Subcutaneous adipose tissue (tissue), 4 donors: ENCODE measurements around the gene MKLN1. TPM values are rescaled to one million over a fixed set of nuclear protein-coding genes. Genes with fewer than 3 reads are reported as not detected.

Source experiments
- total RNA-seq, 4 donors: library from RNA; depleted of rRNA; stranded (reverse); fragments of >200 nt; gene quantifications; one replicate each; pipeline ENCODE4 v1.1.0, GENCODE V29; 2016
- TF ChIP-seq, protein P1 (sequence below): fragments of 450-650 bp; IDR thresholded peaks from one replicate; pipeline ENCODE4 v1.5.1; 2016; ENCODE audit warnings: low read depth, mild to moderate bottlenecking, control low read depth, antibody characterized with exemption, moderate library complexity

Gene MKLN1
- total RNA-seq, 4 donors from 2014 or later: 67.0 to 144 (median 89.2) TPM

DNA sequence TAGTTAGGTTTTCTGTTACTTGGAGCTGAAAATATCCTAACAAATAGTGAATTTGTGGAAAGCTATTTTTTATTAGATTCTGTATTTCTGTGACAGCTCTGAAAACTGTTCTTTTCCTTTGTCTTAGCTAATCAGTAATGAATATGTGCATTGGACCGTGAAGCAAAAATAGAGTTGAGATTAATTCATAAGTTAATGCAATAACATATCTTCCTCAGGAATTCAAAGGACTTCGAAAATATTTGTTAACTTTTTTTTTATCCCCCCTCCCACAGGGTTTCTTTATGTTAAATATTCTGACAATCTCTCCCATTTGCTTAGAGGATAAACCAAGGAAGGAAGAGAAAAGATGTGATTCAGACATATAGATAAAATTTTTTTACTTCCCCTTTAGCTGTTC, 127.3 kb downstream of the MKLN1 start:
- TF ChIP-seq, protein P1, sequence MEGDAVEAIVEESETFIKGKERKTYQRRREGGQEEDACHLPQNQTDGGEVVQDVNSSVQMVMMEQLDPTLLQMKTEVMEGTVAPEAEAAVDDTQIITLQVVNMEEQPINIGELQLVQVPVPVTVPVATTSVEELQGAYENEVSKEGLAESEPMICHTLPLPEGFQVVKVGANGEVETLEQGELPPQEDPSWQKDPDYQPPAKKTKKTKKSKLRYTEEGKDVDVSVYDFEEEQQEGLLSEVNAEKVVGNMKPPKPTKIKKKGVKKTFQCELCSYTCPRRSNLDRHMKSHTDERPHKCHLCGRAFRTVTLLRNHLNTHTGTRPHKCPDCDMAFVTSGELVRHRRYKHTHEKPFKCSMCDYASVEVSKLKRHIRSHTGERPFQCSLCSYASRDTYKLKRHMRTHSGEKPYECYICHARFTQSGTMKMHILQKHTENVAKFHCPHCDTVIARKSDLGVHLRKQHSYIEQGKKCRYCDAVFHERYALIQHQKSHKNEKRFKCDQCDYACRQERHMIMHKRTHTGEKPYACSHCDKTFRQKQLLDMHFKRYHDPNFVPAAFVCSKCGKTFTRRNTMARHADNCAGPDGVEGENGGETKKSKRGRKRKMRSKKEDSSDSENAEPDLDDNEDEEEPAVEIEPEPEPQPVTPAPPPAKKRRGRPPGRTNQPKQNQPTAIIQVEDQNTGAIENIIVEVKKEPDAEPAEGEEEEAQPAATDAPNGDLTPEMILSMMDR: no peak

DNA sequence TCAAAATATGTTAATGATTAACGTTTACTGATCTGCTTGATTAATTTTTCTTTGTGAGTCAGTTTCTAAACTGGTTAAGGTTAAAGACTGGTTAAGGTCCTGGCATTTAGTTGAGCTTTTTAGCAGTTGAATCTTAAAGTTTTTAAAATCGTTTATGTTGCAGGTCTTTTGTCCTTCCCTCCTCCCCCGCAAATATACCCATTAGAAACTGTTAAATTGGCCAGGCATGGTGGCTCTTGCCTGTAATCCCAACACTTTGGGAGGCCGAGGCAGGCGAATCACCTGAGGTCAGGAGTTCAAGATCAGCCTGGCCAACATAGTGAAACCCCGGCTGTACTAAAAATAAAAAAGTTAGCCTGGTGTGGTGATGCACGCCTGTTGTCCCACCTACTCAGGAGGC, 127.9 kb downstream of the MKLN1 start:
- TF ChIP-seq, protein P1: no peak

DNA sequence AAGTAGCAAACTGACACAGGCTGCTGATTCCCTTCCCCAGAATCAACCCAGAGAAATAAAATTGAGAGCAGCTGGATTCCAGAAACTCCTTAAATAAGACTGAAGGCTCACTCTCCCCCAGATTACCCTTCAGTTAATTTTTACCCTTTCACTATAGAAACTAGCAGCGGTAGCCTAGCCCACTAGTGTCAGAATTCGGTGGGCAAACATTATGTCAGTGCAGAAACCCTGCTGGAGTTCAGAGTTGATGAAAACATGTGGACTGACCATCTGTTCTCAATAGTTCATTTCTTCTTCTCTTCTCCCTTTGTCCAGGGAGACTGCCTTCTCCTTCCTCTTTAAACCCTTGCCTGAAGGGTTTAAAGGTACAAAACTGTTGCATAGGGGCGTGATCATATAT, 128.7 kb downstream of the MKLN1 start:
- TF ChIP-seq, protein P1: no peak

DNA sequence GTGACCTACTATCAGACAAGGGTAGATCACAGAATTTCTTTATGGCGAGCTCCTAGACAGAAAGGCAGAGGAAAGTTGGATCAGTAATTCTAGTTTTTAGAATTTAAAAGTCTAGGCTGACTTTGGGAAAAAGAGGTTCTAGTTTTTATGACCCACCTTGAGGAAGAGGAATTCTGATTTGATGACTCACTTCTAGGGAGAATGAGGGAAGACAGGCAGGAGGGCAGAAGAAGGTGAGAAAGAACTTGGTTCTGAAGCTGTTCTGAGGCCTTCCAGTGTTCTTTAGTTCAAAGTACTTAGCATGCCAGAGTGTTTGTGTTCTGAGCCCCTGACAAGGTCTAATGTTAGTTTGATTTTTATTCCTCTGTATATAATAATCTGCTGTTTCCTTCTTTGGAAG, 131.6 kb downstream of the MKLN1 start:
- TF ChIP-seq, protein P1: no peak

DNA sequence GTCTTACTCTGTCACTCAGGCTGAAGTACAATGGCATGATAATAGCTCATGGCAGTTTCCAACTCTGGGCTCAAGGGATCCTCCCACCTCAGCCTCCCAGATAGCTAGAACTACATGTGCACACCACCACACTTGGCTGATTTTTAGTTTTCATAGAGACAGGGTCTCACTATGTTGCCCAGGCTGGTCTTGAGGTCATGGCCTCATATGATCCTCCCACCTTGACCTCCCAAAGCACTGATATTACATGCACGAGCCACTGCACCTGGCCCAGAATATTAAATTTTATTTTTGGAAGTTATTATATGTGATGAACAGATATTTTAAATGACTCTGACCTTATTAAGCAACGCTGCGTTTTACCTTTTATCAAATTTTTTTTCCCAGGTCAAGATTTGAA, 134.4 kb downstream of the MKLN1 start:
- TF ChIP-seq, protein P1: no peak

DNA sequence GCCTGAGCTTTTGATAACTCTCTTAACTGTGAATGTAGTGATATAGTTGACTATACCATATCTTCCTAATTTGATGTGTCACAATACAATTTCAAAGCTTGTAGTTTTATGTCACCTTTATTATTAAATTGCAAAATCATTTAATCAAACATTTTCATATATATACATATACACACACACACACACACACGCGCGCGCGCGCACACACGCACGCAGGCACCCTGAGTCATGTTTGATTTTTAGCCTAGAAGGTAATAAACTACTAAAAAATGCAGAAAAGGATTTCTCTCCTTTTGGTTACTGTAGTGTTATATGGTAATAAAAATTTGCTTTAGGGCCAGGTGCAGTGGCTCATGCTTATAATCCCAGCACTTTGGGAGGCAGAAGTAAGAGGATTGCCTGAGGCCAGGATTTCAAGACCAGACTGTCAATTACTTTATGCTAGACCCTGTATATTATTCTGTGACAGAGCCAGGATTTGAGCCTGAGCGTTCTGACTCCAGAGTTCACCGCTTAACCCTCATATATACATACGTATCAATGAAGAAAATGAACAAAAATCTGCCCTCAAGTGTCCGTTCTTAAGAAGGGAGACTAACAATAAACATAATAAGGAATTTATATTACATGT, 139.2 kb downstream of the MKLN1 start:
- TF ChIP-seq, protein P1: no peak

DNA sequence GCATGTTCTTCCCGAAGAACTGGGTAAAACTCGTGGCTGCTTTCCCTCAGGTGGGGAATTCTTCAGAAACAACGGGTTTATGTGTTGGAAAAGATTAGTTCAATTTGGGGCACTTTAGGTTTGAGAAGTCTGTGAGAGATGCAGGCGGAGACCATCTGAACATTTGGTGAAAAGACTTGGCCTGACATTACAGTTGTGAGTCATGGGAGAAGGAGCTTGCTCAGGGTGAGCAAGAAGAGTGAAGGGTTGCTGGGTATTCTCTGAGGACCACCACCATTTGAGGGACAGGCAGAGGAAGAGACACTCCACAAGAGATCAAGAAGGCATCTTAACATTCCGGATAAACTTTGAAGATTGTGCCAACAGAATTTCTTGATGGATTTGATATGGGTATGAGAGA, 140.1 kb downstream of the MKLN1 start:
- TF ChIP-seq, protein P1: no peak
